ENCODE measurements around the gene KCNK3.

KCNK3 gene

GRCh38 chr2:26692897-26693849, 651 bp downstream of the KCNK3 start:
- peak in 1 of 2 donors; percentile 23 for DNase-seq

- DNase-seq = no peak
Measured at GRCh38 chr2:26694001-26694400, 1.5 kb downstream of the KCNK3 start.

GRCh38 chr2:26696351-26696816, 3.9 kb downstream of the KCNK3 start:
- no peak for DNase-seq

- no peak for DNase-seq
Measured at GRCh38 chr2:26697425-26697824, 4.9 kb downstream of the KCNK3 start.

GRCh38 chr2:26699295-26699694, 6.8 kb downstream of the KCNK3 start:
- no peak for DNase-seq

GRCh38 chr2:26700078-26700477, 7.6 kb downstream of the KCNK3 start:
- DNase-seq = no peak

GRCh38 chr2:26701596-26701995, 9.1 kb downstream of the KCNK3 start:
- no peak for DNase-seq

- no peak for DNase-seq
Measured at GRCh38 chr2:26702025-26702424, 9.5 kb downstream of the KCNK3 start.

- no peak for DNase-seq
Measured at GRCh38 chr2:26704441-26704977, 12.0 kb downstream of the KCNK3 start.

- DNase-seq = no peak
Measured at GRCh38 chr2:26705126-26705525, 12.6 kb downstream of the KCNK3 start.

GRCh38 chr2:26706093-26706492, 13.6 kb downstream of the KCNK3 start:
- DNase-seq = no peak

GRCh38 chr2:26706616-26707473, 14.3 kb downstream of the KCNK3 start:
- DNase-seq = no peak

- DNase-seq = no peak
Measured at GRCh38 chr2:26707747-26708146, 15.2 kb downstream of the KCNK3 start.

GRCh38 chr2:26708457-26708856, 15.9 kb downstream of the KCNK3 start:
- DNase-seq = no peak

GRCh38 chr2:26709323-26710110, 17.0 kb downstream of the KCNK3 start:
- DNase-seq = no peak

- no peak for DNase-seq
Measured at GRCh38 chr2:26710145-26710544, 17.6 kb downstream of the KCNK3 start.

GRCh38 chr2:26710743-26711456, 18.4 kb downstream of the KCNK3 start:
- no peak for DNase-seq

- DNase-seq = no peak
Measured at GRCh38 chr2:26711457-26712161, 19.1 kb downstream of the KCNK3 start.

GRCh38 chr2:26712486-26713465, 20.3 kb downstream of the KCNK3 start:
- no peak for DNase-seq

Data from stimulated activated CD4-positive, alpha-beta T cell treated with anti-CD3 and anti-CD28 coated beads, Interleukin-2, amount 100 ng/mL, for 24 hours (primary cell).